Body of pancreas (tissue), 4 donors: ENCODE results near the gene PKNOX2.

Experiments
- POLR2A ChIP-seq, 3 donors: fragments of 450-650 bp; IDR thresholded peaks; one replicate each; pipeline ENCODE4 v1.6.1; 2016; ENCODE audit warnings: antibody characterized with exemption in 3 of 3, mild to moderate bottlenecking in 2 of 3
- TF ChIP-seq, protein P1 (sequence below), 7 experiments: fragments of 450-650 bp in 4 of 7; fragments of 200-600 bp in 3 of 7; sonication (generic) in 3 of 7; IDR thresholded peaks; one replicate each; pipeline ENCODE4 v1.5.1; 2016 to 2019; ENCODE audit warnings: antibody characterized with exemption in 7 of 7

DNA sequence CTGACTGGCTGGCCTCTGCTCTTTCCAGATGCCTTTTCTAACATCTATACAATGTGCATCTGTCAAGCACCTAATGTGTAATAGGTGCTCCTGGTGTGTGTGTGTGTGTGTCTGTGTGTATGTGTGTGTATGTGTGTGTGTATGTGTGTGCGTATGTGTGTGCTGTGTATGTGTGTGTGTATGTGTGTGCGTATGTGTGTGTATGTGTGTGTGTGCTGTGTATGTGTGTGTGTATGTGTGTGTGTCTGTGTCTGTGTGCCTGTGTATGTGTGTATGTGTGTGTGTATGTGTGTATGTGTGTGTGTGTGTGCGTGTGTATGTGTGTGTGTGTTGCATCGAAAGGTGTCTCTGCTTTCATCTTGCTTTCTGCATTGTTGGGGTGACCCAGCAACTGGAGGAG, 57.9 kb downstream of the PKNOX2 start:
- TF ChIP-seq, protein P1, sequence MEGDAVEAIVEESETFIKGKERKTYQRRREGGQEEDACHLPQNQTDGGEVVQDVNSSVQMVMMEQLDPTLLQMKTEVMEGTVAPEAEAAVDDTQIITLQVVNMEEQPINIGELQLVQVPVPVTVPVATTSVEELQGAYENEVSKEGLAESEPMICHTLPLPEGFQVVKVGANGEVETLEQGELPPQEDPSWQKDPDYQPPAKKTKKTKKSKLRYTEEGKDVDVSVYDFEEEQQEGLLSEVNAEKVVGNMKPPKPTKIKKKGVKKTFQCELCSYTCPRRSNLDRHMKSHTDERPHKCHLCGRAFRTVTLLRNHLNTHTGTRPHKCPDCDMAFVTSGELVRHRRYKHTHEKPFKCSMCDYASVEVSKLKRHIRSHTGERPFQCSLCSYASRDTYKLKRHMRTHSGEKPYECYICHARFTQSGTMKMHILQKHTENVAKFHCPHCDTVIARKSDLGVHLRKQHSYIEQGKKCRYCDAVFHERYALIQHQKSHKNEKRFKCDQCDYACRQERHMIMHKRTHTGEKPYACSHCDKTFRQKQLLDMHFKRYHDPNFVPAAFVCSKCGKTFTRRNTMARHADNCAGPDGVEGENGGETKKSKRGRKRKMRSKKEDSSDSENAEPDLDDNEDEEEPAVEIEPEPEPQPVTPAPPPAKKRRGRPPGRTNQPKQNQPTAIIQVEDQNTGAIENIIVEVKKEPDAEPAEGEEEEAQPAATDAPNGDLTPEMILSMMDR (IDR thresholded peaks at IDR 0.05): no peak
- no peak for TF ChIP-seq POLR2A (IDR thresholded peaks at IDR 0.05)
